GM18870 (cell line): ENCODE data around the gene CDH16.
"Not testable (repeated sequence)": the region's sequence is repeated elsewhere in the genome, so short reads cannot be mapped to it uniquely, and the experiment has no call there.

ENCODE experiments used
- ATAC-seq: cut with Tn5 transposase; IDR thresholded peaks from one replicate; pipeline ENCODE4 v1.9.1; 2021; ENCODE audit warnings: moderate library complexity; ENCODE audit not compliant: unreplicated experiment

Gene CDH16

DNA sequence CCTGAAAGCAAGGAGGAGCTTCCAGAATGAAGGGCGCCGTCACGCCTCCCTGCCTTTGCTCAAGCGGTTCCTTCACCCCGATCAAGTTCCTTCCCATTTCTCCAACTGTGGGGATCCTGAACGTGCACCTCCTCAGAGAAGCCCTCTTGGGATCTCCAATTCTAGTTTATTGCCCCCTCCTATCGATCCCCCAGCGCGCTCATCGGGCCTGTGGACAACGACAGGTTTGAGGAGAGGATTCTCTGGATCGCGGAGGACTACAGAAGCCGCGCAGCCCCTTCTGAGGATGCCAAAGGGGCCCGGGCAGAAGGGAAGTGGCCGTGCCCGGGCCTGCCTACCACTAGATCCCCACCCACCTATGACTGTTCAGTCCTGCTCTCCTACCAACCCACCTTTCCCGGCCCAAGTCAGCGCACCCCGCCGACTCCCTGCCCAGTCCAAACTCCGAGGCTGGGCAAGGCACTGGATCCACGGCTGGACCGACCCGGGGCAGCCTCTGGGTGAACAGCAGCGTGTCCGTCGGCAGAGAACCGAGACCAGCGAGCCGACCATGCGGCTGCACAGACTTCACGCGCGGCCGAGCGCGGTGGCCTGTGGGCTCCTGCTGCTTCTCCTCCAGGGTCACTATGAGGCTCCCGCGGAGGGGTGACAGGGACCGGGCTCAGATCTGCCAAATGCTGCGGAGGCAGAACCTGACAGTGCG, 29.6 kb upstream of the CDH16 start:
- no peak for ATAC-seq

DNA sequence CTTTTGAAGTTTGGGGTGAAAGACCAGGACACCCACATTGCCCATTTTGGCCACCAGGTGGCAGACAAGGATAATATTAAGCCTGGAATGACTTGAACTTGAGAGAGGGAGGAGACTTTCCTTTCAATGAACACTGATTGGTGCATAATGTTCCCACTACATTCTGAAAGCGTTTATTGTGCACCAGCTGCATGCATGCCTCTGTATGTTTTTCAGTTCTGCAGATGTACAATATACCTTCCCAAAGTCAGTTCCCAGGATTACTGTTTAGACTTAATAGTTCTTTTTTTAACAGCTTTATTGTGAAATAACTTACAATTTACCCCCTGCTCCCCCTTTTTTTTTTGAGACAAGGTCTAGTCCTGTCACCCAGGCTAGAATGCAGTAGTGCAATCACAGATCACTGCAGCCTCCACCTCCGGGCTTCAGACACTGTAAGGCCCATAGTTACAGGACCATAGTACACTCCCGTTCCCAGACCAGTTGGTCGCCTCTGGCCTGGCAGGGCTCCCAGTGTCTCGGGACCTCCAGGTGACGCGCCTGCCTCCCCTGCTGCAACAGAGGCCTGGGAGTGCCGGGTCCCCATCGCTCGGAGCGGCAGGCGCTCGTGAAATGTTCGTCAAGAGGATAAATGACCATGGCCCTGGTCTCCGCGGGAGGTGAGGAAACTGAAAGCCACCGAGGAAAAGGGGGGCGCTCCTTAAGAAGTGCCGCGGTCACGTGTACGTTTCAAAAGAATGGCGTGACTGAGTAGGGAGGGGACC, 28.8 kb upstream of the CDH16 start:
- peak; percentile 59 for ATAC-seq

DNA sequence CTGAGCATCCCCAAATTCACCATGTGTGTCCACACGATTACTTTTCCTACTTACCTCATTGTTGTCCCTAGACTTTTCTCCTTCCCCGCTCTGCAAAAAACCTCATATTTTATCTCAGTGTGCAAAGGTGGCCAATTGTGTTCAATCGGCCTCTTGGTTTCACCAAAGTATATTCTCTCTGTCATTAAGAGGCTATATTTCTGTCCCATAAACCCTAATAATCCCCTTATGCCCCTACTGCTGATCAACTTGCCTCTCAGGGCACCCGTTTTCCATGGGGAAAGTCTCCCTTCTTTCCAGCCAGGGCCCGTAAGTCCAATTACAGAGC, 28.3 kb upstream of the CDH16 start:
- ATAC-seq: no peak

DNA sequence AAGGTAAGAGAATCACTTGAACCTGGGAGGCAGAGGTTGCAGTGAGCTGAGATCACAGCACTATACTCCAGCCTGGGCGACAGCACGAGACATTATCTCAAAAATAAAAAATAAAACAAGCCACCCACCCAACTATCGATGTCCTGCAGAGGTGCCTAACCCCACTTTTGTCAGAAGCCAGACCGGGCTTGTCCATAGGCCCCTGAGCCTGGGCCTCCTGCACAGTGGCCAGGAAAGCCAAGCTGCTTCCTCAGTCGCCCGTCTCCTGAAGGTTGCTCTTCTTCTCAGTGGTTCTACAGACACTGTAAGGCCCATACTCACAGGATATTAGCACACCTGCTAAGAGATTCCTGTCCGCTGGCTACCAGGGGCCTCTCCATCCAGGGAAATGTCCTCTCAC, 27.9 kb upstream of the CDH16 start:
- no peak for ATAC-seq

DNA sequence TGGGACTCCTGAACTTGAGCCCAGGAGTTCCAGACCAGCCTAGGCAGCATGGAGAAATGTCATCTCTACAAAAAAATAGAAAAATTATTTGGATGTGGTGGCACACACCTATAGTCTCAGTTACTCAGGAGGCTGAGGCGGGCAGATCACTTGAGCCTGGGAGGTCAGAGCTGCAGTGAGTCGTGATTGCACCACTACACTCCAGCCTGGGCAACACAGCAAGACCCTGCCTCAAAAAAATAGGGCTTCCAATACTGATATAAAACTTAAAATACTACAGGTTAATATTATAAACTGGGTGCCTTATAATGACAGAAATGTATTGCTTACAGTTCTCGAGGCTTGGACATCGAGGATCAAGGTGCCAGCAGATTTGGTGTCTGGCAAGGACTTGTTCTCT, 27.3 kb upstream of the CDH16 start:
- no peak for ATAC-seq

DNA sequence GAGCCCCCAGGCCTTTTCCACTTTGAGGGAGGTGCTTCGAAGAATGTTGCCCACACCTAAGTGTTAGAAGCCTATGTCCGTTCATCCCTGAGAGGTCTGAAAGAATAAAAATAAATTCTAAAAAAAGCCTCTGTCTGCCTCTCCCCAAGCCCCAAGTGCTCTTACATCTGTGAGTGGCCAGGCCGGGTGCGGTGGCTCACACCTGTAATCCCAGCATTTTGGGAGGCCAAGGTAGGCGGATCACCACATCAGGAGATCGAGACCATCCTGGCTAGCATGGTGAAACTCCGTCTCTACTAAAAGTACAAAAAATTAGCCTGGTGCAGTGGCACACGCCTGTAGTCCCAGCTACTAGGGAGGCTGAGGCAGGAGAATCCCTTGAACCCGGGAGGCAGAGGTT, 26.3 kb upstream of the CDH16 start:
- not testable (repeated sequence) for ATAC-seq

DNA sequence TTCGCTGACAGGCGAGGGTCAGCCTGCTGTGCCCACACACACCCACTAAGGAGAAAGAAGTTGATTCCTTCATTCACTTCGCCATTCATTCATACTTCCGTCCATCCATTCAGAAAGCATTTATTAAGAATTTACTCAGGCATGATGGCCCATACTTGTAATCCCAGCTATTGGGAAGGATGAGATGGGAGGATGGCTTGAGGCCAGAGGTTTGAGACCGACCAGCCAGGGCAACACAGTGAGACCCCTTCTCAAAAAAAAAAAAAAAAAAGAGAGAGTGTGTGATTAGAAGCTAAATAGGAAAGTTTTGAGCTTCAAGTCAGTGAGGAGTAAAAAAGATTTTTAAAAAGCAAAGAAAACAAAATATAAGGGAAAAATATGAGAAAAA, 25.4 kb upstream of the CDH16 start:
- no peak for ATAC-seq

DNA sequence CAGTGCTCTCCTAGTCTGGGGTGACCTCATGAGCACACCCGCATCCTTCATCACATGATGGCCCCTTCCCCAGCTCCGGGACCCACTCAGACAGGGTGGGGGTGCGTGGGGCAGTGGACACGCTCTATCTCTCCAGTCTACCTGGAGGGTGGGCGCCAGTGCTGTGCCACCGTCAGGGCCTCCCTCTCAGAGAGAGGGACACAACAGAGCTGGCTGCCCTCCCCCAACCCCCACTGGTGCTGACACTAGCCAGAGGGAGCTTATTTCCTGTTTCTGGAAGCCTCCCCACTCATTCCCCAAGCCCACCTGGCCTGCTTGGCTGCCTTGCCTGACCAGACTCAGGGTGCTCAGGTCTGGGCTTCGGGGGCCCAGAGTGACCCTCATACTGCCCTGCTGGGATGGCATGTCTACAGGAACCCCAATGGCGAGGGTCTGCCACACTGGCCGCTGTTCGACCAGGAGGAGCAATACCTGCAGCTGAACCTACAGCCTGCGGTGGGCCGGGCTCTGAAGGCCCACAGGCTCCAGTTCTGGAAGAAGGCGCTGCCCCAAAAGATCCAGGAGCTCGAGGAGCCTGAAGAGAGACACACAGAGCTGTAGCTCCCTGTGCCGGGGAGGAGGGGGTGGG, 24.9 kb upstream of the CDH16 start:
- no peak for ATAC-seq

DNA sequence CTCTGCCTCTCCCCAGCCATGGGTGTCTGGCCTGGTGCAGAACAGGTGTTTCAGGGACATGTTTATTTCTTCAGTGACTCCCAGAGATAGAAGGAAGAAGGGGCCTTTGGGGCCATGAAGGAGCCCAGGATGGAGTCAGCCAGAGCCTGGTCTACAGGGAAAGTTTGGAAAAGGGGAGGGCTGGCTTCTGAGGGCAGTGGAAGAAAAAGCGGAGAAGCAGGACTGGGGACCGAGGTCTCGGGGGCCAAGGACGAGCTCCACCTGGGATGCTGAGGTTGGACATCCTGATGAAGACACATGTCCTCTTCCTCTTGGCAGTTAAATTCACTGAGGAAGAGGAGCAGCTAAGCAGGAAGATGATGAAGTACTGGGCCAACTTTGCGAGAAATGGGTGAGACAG, 24.3 kb upstream of the CDH16 start:
- ATAC-seq: no peak

DNA sequence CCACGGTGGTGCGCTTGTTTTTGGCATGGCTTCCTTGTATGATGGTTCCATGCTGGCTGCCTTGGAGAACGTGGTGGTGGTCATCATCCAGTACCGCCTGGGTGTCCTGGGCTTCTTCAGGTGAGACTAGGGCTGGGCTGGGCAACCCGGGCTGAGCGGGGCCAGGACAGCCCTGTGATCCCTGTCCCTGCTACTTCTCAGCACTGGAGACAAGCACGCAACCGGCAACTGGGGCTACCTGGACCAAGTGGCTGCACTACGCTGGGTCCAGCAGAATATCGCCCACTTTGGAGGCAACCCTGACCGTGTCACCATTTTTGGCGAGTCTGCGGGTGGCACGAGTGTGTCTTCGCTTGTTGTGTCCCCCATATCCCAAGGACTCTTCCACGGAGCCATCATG, 21.6 kb upstream of the CDH16 start:
- no peak for ATAC-seq

DNA sequence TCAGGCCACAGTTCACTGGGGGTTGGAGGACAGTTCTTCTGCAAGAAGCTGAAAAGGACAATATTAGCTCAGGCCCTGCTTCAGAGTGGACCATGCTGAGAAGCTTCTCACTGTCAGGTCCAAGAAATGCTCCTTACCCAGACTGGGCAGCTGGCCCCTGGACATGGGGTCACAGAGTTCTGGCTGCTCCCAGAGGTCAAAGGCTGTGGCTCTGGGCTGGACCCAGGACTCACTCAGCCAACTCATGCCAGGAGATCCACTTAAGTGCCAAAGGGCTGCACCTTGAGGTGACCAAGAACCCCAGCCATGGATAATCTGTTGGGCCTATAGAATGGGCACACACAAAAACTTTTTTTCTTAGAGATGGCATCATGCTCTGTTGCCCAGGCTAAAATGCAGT, 20.7 kb upstream of the CDH16 start:
- ATAC-seq: no peak

DNA sequence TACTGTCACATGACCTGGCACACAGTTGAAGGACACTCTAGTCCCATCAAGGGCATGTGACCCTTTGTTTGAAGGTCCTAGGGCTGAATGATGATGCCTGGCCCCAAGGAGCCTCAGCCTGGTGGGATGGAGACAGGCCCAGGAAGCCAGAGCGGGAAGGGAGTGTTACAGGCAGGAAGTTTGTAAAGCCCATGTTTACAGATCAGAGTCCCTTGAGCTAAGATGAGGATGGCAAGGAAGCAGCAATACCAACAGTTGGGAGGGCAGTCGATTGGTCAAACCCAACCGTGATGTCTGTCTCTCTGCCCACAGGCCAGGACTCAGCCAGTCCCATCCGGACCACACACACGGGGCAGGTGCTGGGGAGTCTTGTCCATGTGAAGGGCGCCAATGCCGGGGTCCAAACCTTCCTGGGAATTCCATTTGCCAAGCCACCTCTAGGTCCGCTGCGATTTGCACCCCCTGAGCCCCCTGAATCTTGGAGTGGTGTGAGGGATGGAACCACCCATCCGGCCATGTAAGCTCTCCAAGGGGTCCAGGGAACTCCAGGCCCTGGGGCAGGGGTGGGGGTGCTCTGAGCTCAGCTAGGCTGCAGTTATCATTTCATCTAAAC, 19.1 kb upstream of the CDH16 start:
- ATAC-seq: no peak

DNA sequence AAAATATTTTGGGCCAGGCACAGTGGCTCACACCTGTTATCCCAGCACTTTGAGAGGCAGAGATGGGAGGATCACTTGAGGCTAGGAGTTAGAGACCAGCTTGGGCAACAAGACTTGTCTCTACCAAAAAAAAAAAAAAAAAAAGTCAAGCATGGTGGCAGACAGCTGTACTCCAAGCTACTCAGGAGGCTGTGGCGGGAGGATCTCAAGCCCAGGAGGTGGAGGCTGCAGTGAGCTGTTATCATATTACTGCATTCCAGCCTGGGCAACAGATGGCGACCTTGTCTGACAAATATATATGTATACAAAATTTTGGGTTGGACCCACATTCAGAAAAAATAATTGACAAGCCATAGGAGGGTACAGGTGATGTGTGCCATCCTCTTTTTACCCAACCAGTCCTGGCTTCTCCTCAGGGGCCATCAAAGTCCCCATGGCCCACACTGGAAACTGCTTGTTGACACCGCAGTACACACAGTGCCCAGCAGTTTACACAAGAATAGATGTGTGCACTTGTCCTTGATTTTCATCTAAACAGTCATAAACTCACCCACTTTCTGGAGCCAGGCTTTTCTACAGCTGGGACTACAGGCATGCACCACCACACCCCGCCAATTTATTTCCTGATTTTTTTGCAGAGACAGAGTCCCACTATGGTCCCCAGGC, 18.3 kb upstream of the CDH16 start:
- no peak for ATAC-seq

DNA sequence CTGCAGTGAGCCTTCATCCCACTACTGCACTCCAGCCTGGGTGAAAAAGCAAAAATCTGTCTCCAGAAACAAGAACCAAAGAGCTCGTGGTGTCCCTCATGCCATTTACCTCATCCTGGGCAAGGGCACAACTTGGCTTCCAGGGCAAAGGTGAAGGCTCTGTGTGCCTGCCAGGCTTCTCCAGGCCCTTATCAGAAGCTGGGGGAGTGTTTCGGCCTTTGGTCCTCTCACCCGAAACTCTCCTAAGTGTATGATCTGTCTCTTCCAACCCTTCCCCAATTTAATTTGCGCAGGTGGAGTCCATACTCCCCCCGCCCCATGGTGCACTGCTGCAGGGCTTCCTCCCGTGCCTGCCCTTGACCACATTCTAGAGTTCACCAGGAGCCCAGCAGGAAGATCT, 17.8 kb upstream of the CDH16 start:
- no peak for ATAC-seq

DNA sequence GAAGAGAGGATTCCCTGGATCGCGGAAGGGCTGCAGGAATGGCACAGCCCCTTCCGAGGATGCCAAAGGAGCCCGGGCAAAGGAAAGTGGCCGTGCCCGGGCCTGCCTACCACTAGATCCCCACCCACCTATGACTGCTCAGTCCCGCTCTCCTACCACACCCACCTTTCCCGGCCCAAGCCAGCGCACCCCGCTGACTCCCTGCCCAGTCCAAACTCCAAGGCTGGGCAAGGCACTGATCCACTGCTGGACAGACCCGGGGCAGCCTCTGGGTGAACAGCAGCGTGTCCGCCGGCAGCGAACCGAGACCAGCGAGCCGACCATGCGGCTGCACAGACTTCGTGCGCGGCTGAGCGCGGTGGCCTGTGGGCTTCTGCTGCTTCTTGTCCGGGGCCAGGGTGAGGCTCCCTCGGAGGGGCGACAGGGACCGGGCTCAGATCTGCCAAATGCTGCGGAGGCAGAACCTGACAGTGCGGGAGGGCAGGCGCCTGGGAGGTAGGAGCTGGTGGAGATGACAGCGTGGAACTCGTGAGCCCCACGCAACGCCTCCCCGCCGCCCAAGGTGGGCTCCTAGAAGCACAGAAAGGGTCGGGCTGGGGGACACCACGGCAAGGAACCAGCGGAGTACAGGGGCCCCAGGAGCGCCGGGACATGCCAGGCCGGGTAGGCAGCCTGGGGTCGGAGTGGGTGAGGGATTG, 16.8 kb upstream of the CDH16 start, which contains the start of gene CES2:
Gene CES2 (plus strand): TSS at position 203 of the 698 bp plus-strand sequence. CDS start 120 bp downstream, at position 323.
- ATAC-seq: no peak

DNA sequence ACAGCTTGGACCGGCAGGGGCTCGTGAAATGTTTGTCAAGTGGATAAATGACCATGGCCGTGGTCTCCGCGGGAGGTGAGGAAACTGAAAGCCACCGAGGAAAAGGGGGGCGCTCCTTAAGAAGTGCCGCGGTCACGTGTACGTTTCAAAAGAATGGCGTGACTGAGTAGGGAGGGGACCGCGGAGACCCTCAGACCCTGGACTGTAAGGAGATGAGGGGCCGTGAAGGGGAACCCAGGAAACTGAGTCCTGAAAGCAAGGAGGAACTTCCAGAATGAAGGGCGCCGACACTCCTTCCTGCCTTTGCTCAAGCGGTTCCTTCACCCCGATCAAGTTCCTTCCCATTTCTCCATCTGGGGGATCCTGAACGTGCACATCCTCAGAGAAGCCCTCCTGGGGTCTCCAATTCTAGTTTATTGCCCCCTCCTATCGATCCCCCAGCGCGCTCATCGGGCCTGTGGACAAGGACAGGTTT, 16.2 kb upstream of the CDH16 start:
- ATAC-seq: not testable (repeated sequence)

DNA sequence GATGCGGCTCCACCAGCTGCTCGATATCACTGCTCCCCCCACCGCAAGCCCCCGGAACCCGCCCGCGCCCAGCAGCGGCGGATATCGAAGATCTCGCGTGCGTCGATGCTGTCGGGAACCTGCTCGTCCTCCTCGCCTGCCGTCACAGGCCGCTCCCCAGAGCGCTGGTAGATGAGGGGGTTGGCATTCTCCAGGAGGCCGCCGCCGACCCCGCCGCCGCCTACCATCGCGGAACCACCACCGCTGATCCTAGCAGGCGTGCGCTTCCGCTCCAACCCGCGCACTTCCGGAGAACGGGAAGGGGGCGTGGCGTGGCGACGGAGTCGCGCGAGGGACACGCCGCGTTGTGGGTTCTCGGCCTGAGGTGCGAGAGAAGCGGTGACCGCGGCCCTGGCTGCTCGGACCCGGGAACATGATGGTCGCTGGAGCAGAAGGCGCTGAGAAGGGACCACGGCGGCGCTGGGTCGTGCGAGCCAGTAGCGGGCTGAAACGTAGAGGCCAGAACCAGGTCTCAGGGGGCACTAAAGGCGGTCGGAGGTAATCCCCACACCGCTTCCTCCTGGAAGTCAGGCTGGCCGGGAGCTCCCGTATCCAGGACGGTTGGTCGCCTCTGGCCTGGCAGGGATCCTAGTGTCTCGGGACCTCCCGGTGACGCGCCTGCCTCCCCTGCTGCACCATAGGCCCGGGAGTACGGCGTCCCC, 15.6 kb upstream of the CDH16 start, which contains the start of gene CIAO2B:
Gene CIAO2B (minus strand): TSS at position 265 of the 701 bp plus-strand sequence. CDS start 38 bp downstream, at position 227.
- ATAC-seq: peak; percentile 51

DNA sequence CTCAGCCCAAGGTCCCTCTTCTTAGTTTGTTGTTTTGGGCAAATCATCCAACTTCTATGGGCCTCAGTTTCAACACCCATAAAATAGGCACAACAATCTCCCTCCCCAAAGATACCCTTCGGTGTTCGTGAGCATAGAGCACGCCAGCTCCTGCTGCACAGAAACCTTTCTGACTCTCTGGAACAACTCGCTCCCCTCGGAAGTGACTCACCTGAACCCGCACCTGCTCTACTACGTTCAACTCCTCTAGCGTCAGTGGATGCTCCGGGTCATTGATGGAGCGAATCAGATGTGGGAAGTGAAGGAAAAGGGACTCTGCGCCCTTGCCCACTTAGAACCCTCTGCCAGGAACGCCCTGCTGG, 15.1 kb upstream of the CDH16 start:
- peak; percentile 13 for ATAC-seq

DNA sequence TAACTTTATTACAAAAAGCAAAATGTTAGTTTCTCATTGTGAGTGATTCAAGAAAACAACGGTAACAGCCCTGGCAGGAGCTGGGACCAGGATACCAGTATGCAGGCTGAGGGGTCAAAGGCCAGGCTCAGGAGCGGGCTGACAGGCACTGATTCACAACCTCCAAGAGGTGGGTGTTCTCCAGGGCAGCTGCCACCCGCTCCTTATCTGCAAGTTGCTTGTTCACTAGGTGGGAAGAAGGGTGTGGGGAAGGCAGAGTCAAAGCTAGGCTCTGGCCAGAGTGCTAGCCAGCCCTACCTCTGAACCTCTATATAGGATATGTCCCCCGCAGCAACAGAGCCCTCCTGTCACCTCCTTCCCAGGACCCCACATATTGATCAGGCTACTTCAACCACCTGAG, 13.4 kb upstream of the CDH16 start:
- no peak for ATAC-seq

DNA sequence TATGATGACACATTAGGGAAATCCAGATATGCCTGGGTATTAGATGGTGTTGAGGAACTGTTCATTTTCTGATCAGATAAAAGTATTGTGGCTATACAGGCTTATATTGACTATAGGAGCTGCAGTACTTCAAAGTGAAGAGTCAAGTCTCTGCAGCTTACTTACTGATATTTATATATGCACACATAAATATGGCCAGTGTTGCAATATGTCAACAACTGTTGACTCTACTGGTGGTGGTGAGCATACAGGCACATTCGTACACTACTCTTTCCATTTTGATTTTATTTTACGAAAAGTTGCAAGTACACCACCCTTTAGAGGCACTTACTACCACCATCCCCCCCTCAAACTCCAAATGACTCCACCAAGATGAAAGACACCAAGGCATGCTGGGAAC, 13.0 kb upstream of the CDH16 start:
- ATAC-seq: no peak
